A673 (cell line): Measurements from ENCODE around the gene NNMT.

Source experiments
- EZH2 ChIP-seq: fragments of 200-600 bp; sonication (generic); IDR thresholded peaks from 2 replicates; pipeline ENCODE4 v1.6.1; 2017; ENCODE audit warnings: borderline replicate concordance, low read depth, mild to moderate bottlenecking, mixed read lengths, antibody characterized with exemption, low read length; ENCODE audit not compliant: poor library complexity, severe bottlenecking
- TF ChIP-seq, protein P1 (sequence below): fragments of 300-800, 200-600 bp; sonication (generic); conservative IDR thresholded peaks from 2 replicates; pipeline ENCODE4 v1.5.1; 2017; ENCODE audit warnings: low read depth, mild to moderate bottlenecking, antibody characterized with exemption, low read length, moderate library complexity, mixed read lengths

DNA sequence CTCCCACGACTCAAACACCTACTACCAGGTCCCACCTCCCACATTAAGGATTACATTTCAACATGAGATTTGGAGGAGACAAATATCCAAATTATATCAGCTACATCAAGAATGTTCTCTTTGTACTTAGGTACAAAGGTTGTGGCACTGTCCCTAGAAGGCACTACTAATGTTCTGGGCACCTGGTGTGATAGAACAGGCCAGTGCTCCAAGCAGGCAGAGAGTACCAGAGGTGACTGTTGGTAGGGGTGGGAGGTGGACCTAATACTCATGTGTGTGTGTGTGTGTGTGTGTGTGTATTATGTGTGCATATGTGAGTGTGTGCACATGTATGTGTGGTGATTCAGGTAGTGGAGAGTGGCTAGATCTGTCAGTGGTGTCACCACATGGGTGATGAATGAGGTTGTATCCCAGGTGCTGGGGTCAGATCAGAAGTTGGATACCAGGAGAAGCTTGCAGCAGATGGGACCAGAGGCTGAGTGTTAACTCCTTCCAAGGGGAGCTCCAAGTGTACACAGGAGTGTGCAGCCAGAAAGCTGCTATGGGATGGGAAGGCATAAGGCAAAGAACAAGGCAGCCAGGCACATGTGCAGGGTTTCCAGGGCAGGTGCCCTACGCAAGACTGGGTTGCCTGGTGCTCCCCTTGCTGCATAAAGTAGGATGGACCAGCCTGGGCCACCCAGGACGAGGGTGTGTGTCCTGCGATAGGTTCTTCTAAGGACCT, 17.7 kb upstream of the NNMT start:
- TF ChIP-seq, protein P1, sequence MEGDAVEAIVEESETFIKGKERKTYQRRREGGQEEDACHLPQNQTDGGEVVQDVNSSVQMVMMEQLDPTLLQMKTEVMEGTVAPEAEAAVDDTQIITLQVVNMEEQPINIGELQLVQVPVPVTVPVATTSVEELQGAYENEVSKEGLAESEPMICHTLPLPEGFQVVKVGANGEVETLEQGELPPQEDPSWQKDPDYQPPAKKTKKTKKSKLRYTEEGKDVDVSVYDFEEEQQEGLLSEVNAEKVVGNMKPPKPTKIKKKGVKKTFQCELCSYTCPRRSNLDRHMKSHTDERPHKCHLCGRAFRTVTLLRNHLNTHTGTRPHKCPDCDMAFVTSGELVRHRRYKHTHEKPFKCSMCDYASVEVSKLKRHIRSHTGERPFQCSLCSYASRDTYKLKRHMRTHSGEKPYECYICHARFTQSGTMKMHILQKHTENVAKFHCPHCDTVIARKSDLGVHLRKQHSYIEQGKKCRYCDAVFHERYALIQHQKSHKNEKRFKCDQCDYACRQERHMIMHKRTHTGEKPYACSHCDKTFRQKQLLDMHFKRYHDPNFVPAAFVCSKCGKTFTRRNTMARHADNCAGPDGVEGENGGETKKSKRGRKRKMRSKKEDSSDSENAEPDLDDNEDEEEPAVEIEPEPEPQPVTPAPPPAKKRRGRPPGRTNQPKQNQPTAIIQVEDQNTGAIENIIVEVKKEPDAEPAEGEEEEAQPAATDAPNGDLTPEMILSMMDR: no peak
- TF ChIP-seq EZH2: no peak
